HG03064 (cell line): ENCODE results near the gene SLC12A7.

Source experiments
- ATAC-seq: cut with Tn5 transposase; IDR thresholded peaks from one replicate; pipeline ENCODE4 v1.9.1; 2021; ENCODE audit warnings: low read depth; ENCODE audit not compliant: unreplicated experiment

SLC12A7 gene

DNA sequence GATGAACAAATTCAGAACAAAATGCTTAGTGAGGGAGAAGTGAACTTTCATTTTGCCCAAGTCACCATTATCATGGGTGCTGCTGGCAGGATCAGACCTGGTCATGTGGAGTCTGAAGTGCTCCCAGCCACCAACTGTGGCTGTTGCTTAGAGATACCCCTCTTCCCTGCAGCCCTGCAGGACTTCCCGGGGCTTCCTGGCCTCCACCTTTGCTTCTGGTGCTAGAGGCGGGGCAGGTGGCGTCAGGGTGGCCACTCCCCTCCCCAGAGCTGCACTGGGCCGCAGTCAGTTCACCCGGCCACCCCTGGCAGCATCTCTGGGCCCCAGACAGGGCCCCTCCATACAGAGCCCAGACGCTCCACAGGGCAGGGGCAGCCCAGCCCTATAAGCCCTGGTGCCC is 30.0 kb upstream of the SLC12A7 start:
- no peak for ATAC-seq

DNA sequence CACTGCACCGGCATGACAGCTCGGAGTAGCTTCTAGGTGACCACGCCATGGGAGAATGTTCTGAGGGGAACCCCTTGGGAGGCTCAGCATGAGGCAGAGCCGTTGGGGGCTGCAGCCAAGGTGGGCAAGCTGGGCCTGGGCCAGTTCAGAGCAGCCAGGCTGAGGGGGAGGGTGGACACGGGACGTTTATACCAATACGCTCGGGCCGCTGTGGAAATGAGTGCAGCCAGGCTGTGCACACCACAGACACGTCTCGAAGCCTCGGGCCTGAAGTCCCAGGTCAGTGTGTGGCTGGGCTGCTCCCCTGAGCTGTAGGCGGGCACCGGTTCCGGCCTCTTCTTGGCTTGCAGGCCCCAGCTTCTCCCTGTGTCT is 28.9 kb upstream of the SLC12A7 start:
- ATAC-seq, result no peak

DNA sequence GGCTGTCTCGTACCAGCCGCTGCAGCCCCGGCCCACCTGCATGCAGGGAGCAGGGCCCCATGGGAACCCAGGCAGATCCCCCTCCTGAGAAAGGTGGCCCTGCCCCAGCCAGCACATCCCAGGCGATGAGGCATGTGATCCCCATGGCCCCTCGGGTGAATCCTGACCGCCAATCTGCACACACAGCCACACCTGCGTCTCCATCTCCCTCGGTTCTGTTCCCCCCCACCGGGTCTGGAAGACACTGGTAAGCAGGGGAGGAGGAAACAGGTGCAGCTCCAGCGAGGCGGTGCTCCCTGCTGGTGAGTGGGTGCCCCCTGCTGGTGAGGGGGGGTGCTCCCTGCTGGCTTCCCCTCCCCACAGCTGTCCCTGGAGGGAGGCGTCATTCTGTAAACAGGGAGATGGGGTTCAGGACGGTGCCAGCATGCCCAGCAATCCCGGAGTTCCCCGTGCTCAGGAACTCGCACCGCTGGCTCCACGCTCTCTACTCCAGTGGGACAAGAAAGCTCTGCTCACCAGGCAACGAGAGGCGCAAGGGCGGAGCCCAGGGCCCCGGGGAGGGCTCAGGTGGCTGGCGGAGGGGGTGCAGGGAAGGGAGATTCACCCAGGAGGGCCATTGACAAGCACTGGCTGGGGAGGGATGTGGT is 28.4 kb upstream of the SLC12A7 start:
- ATAC-seq, result peak; percentile 81

DNA sequence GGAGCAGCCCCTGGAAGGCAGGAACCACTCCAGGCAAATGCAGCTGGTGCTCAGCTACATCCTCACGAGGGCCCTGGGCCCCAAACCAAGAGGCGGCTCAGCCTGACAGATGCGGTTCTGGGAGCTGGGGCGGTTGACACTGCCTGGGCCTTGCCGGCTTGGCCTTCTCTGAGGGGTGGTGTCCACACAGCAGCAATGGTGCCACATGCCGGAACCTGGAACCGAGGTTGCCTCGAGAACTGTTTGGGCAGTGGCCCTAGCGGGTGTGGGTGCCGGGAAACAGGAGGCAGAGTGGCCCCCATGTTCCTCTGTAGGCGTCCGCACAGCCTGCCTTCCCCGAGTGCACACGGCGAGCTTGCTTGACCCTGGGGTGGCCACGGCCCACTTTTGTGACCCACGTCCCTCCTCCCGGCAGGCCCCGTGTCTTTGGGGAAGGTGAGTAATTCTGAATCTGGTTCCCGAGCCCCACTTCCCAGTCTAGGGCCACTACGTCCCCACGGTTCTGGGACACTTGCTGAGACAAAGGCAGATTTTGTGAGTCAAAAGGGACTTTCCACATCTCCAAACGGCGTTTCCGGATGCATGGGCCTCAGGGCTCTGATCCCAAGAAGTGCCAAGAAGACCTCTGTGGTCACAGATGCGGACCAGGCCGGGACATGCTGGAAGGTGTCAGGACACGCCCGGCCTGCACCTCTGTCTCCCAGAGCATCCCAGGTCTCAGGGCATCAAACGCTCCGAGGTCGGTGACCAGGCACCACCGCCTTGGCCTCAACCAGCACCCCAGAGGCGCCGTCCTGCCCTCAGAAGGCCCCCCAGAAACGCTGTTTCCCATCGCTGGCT is 27.7 kb upstream of the SLC12A7 start:
- ATAC-seq, result no peak

DNA sequence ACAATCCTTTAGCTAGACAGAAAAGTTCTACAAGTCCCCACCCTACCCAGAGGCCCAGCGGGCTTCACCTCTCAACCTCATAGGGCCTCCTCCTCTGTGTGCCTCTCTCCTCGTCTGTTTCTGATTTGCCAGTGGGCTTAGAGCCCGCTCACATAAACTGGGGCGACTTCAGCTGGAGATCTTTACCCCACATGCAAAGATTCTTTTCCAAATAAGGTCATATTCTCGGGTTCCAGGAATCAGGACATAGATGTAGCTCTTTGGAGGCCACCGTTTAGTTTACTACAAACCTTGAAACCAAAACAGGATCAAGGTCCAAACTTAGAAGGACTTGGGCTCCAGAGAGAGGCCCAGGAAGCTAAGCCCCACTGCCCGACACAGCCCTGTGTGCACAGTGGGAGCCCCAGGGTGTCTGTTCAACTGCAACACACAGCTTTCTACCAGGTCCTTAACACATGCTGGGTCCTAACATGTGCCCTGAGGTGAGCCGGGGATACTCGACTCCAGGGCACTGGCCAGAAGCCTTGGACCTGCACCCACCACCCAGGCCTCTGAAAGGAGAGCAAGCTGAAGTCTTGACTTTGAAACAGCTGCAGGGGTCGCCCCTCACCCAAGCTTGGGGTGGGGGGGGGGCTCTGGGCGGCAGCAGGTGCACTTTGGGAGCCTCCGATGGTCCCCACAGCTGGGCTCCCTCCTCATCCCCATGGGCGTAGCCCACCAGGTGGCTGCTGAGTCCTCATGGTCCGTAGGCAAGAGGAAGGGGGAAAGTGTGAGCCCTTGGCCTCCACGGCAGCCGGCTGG is 26.8 kb upstream of the SLC12A7 start:
- no peak for ATAC-seq

DNA sequence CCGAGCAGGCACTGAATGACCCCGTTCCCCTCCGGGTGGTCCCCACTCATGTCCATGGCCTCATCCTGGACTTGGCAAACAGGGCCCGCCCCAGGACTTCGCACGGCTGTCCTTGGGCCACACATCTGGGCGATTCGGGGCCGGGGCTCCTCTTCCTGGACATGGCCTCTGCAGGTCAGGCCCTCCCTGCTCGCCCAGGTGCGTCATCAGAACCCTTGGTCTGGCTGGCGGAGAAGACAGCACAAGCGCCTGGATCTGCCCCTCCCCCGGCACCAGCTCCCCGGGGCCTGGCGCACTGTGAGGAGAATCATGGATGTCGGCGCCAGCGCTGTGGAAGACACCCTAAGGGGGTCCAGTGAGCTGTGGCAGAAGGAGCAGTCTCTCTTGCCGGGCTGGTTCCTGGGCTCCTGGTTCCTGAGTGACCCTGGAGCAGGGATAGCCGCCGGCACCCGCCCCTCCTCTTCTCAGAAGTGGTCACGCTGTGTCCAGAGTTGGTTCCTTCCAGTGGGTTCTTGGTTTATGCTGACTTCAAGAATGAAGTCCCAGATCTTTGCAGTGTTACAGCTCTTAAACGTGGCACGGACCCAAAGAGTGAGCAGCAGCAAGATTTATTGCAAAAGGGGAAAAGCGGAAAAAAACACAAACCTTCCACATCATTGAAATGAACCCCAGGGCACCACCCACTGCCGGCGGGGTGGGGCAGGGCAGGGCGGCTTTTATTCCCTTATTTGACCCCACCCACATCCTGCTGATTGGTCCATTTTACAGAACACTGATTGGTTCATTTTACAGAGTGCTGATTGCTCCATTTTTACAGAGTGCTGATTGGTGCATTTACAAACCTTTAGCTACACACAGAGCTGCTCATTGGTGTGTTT is 25.9 kb upstream of the SLC12A7 start:
- no peak for ATAC-seq

DNA sequence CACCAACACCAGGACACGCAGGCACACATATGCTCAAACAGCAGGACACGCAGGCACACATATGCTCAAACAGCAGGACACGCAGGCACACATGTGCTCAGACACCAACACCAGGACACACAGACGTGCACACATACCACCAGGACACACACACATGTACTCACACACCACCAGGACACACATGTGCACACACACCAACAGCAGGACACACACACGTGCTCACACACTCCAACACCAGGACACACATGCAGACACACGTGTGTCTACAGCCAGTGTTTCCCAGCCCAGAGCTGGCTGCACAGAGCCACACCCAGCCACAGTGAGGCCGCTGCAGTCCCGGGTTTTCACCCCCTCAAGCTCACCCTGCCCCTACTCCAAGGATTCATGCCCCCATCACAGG is 25.0 kb upstream of the SLC12A7 start:
- ATAC-seq, result no peak

DNA sequence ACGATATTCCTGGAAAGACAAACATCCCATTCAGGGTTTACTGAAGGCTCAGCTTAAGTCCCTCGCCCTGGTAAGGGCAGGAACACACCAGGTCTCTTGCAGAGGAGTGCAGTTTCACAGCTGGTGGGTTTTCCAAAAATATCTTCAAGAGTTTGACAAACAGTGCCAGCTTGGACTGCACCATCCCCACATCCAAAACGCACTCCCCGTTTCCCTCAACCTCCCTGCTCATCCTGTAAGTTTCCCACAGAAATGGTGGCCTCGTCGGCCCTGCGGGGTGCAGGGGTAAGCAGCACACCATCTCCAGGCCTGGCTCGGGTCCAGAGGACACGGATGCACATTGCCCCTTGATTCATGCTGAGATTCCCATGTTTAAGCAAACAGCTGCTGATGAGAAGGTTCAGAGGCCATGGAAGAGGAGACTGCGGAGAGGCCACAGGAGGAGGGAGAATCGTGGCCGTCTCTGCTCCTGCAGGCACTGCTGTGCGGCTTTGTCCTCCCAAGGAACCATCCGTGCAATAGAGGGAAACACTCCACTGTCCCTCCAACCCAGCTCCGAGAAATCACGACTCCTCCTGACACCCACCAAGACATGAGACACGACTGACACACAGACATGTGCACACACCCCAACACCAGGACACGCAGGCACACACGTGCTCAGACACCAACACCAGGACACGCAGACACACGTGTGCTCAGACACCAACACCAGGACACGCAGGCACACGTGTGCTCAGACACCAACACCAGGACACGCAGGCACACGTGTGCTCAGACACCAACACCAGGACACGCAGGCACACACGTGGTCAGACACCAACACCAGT is 24.0 kb upstream of the SLC12A7 start:
- ATAC-seq, result no peak

DNA sequence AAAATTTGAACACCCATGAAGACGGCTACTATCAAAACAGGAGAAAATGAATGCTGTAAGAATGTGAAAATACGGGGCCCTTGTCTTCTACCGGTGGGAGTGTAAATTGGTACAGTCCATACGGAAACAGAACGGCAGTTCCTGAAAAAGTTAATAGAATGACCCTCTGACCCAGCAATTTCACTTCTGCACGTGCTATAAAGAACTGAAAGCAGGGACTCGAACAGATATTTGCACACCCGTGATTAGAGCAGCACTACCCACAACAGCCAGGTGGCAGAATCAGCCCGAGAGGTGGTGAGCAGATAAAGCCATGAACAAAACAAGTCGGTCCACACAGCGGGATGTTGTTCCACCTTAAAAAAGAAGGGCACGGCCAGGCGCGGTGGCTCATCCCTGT is 22.6 kb upstream of the SLC12A7 start:
- ATAC-seq, result no peak

DNA sequence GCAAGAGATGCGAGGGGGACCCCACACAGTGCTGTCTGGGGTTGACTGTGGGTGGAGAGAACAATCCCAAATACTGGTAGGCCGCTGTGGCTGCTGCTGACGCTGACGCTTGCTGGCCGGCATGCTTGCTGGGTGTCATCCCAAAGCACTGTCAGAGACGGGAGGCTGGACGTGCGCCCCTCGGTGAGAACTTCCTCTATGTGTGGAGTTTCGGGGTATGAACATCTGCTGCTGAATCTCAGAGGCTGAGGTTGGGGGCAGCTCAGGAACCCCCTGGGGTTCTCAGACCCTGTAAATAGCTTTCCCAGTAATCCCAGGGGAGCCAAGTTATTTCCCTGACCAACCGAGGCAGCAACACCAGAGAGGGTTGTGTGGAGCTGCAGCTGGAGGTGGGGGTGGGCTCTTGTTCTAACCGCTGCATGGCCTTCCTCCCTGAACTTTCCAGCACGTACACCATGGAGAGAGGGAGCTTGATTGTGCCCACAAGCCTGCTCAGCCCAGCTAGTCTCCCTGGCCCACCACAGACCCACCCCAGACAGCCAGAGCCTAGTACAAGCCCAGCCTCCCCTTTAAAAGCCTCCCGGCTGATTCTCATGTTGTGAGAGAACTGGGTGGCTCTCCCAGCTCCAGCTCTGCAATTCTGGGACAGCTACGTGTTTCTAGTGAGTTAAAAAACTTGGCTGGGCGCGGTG is 21.8 kb upstream of the SLC12A7 start:
- no peak for ATAC-seq

DNA sequence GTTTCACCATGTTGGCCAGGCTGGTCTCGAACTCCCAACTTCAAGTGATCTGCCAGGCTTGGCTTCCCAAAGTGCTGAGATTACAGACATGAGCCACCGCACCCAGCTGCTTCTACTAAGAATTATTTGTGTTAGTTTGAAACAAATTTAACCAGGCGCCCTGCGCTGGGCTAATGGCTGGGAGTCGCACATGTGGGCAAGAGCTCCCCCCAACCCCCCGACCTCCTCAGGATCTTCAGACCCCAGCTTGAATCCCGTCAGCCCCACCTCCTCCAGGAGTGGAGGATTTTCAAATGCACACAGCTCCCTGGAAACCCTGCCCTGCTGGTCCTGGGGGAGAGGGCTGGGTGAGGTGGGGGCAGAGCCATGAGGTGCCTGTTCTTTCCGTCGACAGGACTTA is 21.2 kb upstream of the SLC12A7 start:
- ATAC-seq, result no peak

DNA sequence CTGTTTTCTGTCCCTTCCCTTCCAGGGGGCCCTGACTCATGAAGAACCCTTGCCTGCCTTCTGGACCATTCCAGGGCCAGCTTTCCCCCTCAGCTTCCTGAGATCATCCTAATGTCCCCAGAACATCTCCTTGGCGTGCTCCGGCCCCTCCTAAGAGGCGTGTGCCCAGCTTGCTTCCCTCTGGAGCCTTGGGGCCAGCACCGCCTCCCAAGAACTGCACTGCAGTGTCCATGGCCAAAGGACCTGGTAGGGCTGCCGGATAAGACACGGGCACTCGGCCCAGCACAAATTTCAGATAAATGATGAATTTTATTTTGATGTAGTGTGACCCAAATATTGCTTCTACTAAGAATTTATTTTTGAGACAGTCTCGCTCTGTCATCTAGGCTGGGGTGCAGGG is 20.7 kb upstream of the SLC12A7 start:
- no peak for ATAC-seq

DNA sequence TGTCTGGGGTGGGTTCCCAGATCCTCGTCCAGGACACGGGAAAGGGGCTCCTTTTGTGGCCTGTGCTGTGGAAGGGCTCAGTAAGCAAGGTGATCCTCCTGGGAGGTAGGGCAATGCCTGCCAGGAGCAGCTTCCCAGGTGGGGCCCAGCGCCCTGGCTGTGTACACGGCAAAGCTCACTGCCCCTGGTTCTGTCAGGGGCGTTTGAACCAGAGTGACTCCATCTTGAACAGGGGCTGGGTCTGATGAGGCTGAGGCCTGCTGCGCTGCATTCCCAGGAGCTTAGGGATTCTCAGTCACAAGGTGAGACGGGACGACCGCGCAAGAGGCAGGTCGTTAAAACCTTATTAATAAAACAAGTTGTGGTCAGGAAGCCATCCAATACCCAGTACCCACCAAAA is 19.9 kb upstream of the SLC12A7 start:
- ATAC-seq, result no peak

DNA sequence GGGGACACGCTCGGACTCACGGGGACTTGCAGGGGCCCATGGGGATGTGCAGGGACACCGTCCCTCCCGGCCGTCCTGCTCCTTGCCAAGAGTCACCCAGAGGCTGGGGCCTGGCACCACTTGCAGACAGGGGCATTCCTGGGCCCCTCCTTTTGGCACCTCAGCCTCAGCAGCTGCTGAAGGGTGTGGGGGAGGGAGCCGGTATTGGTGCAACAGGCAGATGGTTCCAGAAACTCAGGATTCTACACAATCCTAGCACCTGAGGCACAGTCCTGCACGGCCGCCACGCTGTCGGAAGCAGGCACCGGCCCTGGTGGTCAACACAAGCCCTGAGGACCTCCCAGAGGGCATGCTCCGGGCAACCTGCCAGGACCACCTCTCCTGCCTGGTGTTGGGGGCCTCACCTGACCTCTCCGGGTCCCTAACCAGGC is 19.3 kb upstream of the SLC12A7 start:
- no peak for ATAC-seq

DNA sequence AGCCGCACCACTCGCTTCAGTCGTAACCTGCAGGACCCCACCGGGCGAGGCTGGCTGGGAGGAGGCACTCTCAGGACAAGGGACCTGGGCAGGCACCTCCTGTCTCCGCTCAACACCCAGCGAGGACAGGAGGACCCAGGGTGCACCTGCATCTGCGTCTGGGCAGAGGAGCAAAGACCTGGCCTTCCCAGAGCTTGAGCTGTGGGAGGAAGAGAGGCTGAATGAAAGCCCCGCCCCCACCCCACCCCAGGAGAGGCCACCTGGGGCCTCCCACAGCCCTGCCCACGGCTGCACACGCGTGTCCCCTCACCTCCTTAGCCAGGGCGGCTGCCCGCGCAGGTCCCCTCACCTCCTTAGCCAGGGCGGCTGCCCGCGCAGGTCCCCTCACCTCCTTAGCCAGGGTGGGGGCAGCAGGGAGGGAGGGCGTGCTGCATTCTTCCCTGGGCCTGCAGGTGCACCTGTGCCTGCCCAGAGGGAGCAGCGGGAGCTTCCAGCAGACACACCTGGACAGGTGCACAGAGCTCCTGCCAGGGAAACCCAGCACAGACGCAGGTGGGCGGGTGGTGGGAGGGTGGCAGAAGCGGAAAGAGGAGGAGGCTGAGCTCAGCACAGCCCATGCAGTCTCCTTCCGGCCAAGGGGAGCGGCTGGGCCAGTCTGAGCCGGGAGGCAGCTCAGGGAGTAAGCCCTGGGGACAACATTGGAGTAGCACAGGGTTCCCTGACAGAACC is 18.5 kb upstream of the SLC12A7 start:
- no peak for ATAC-seq

DNA sequence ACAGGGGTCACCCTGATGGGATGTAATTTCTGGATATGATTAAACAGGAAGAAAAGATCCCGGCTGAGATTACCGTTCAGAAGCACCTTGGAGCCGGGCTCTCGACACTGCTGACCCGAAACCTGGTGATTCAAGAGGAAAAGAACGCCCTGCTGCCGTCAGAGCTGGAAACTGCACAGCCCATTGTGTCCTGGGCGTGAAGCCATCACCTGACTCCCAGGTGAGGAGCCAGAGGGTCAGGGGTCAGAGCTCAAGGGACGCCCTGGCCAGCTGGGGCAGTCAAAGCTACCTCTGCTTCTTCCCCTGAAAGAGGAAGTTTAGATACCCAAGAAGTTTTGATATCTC is 17.8 kb upstream of the SLC12A7 start:
- ATAC-seq, result no peak

DNA sequence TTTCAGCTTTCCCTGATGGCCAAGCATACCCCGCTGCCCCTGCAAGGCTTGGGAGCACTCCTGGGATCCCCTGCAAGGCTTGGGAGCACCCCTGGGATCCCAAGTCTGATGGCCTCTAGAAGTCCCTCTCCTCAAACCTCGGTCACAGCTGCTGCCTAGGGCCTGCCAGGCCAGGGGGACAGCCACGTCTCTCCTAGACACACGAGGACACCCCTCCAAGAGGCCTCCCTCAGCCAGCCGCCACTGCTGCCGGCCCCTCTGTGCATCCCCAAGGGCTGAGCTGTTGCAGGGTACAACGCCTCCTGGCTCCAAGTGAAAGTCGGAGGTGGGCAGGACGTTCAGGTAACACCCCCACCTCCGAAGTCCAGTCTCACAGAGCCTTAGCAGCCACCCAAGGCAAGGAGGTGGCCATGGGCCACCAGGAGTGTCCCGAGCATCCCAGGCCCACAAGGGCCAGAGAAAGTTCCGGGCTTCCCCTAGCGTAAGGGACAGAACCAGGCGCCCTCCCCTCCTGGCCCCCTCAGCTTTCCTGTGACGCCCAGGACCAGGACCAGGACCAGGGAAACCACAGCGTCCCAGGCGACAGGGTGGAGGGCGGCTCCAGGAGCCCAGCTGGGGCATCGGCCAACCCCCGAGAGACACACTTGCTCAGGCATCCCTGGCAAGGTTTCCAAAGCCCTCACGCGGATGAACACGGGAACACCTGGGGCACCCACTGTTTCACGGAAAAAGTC is 17.3 kb upstream of the SLC12A7 start:
- ATAC-seq, result no peak
